Naive thymus-derived CD4-positive, alpha-beta T cell (primary cell): Measurements from ENCODE around the gene JUND. TPM values are rescaled to one million over a fixed set of nuclear protein-coding genes. Genes with fewer than 3 reads are reported as not detected.

Source experiments
- ATAC-seq: fragments of 150-1000 bp; cut with Tn5 transposase; 2 replicates; pipeline ENCODE4 v1.10.0; 2021; ENCODE audit warnings: mild to moderate bottlenecking, moderate library complexity
- CTCF ChIA-PET: fragments of 350-600 bp; sonication (Branson Sonifier 250); formaldehyde crosslinking; loops from one replicate; lab custom pipeline; 2021; ENCODE audit warnings: antibody characterized with exemption; lab: Charles Lee
- POLR2A ChIA-PET: fragments of 350-600 bp; sonication (Branson Sonifier 250); formaldehyde crosslinking; loops from one replicate; lab custom pipeline; 2021; ENCODE audit warnings: antibody characterized with exemption, inconsistent platforms; lab: Charles Lee
- DNase-seq, 9 donors: peaks; one replicate each; pipeline versions ENCODE4 v3.0.0 to v3.0.0-alpha.2; 2020 to 2022; ENCODE audit warnings: mixed read lengths in 1 of 9
- H3K27ac ChIP-seq: one replicate; pipeline ENCODE4 v1.7.0; 2013; ENCODE audit warnings: mild to moderate bottlenecking, low read depth, low read length, moderate library complexity
- H3K27me3 ChIP-seq, 2 donors: one replicate each; pipeline ENCODE4 v1.7.0; 2013; ENCODE audit warnings: low read length in 2 of 2, mild to moderate bottlenecking in 2 of 2, moderate library complexity in 2 of 2; ENCODE audit not compliant: control insufficient read depth in 2 of 2, insufficient read depth in 2 of 2
- H3K36me3 ChIP-seq, 3 experiments: 1 replicate in 2 of 3; 2 replicates in 1 of 3; pipeline ENCODE4 v1.7.0; 2013; ENCODE audit warnings: low read length in 3 of 3, mild to moderate bottlenecking in 3 of 3, moderate library complexity in 1 of 3; ENCODE audit not compliant: insufficient read depth in 3 of 3, control insufficient read depth in 2 of 3
- H3K4me1 ChIP-seq, 2 donors: one replicate each; pipeline ENCODE4 v1.7.0; 2013; ENCODE audit warnings: low read length in 2 of 2, mild to moderate bottlenecking in 2 of 2, moderate library complexity in 1 of 2; ENCODE audit not compliant: control insufficient read depth in 2 of 2, insufficient read depth in 2 of 2
- H3K4me3 ChIP-seq: 2 replicates; pipeline ENCODE4 v1.7.0; 2013; ENCODE audit warnings: mild to moderate bottlenecking, low read length
- H3K9me3 ChIP-seq, 3 experiments: 1 replicate in 2 of 3; 2 replicates in 1 of 3; pipeline ENCODE4 v1.7.0; 2013; ENCODE audit warnings: low read length in 3 of 3; ENCODE audit not compliant: control insufficient read depth in 2 of 3
- H3K27ac Mint-ChIP-seq, 9 donors: one replicate each; pipeline ENCODE4 v1.8.0; 2020 to 2022; ENCODE audit warnings: mixed read lengths in 9 of 9, mild to moderate bottlenecking in 8 of 9, moderate library complexity in 5 of 9, inconsistent platforms in 2 of 9
- H3K27me3 Mint-ChIP-seq, 5 donors: one replicate each; pipeline ENCODE4 v1.8.0; 2021 to 2022; ENCODE audit warnings: mixed read lengths in 5 of 5, mild to moderate bottlenecking in 1 of 5
- H3K36me3 Mint-ChIP-seq, 5 donors: one replicate each; pipeline ENCODE4 v1.8.0; 2020 to 2022; ENCODE audit warnings: mixed read lengths in 5 of 5, mild to moderate bottlenecking in 3 of 5, inconsistent platforms in 1 of 5
- H3K4me1 Mint-ChIP-seq, 7 donors: one replicate each; pipeline ENCODE4 v1.8.0; 2020 to 2022; ENCODE audit warnings: mixed read lengths in 7 of 7, mild to moderate bottlenecking in 3 of 7, inconsistent platforms in 1 of 7
- H3K4me3 Mint-ChIP-seq, 10 donors: one replicate each; pipeline ENCODE4 v1.8.0; 2020 to 2022; ENCODE audit warnings: mild to moderate bottlenecking in 10 of 10, mixed read lengths in 10 of 10, moderate library complexity in 6 of 10, inconsistent platforms in 2 of 10
- H3K9me3 Mint-ChIP-seq, 11 donors: one replicate each; pipeline ENCODE4 v1.8.0; 2020 to 2022; ENCODE audit warnings: mixed read lengths in 11 of 11, mild to moderate bottlenecking in 4 of 11, inconsistent platforms in 1 of 11, moderate library complexity in 1 of 11
- intact Hi-C, 2 donors: fragments of 100-400 bp; cut with micrococcal nuclease; formaldehyde crosslinking; loops; one replicate each; pipeline ENCODE4 v1.15.1; 2023
- polyA plus RNA-seq, 2 donors: library from polyadenylated mRNA; unstranded; fragments of 300-500 nt; fragmentation: Illumina TruSeq; gene quantifications; one replicate each; pipeline ENCODE4 v1.2.3, GENCODE V29; 2021
- total RNA-seq, 6 experiments: library from RNA in 5 of 6; stranded (reverse) in 5 of 6; gene quantifications; 1 replicate in 5 of 6; 2 replicates in 1 of 6; pipeline ENCODE4 v1.2.3 and lab custom pipeline; 2021 to 2026

The JUND gene
- total and polyA plus RNA-seq, 7 experiments from 2014 or later, result 29.0 to 1,360 (median 234) TPM

DNA sequence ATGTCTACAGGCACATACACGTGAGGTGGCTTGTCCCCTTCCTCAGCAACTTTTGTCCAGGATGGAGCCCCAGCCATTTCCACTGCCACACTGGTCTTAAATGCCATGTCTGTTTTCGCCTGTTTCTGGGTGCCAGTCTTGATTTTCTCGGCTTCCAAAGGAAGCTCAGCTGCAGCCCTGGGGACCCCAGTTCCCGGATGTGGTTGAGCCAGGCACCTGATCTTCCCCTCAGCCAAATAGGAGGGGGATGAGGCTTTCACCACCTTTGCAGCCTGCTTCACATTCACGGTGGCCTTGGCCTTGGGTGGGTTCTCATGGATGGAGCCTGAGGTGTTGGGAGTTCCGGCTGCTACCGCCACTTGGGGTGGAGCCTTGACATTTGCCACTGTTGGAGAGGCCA is 15.8 kb downstream of the JUND start:
- H3K27ac ChIP-seq, result no peak overlapping the region
- no peaks in the 10 kb centered on the region for H3K27me3 Mint-ChIP-seq
- ChIA-PET POLR2A (no interaction called here), CTCF (interaction anchor here (1.9 kb wide), 1 partner anchor 14 kb away, joined by 4 read pairs; no protein-coding TSS in a partner anchor)
- peaks cover 0 to 40% (median 9%) of the 10 kb centered on the region in 3 experiments for H3K36me3 ChIP-seq
- no peaks in the 10 kb centered on the region for H3K27me3 ChIP-seq
- peaks cover 0 to 32% (median 0%) of the 10 kb centered on the region in 11 donors for H3K9me3 Mint-ChIP-seq
- H3K4me1 Mint-ChIP-seq, result peaks cover 0 to 10% (median under 1%) of the 10 kb centered on the region in 7 donors
- peak overlapping the region in 2 of 10 donors; percentile 19 to 27 for H3K4me3 Mint-ChIP-seq
- no peak for ATAC-seq
- no peak for DNase-seq
- intact Hi-C loops, result no loop called here
- peak overlapping the region in 1 of 9 donors; percentile 11 for H3K27ac Mint-ChIP-seq
- no peaks in the 10 kb centered on the region for H3K4me1 ChIP-seq
- H3K9me3 ChIP-seq, result no peaks in the 10 kb centered on the region
- H3K36me3 Mint-ChIP-seq, result peaks cover 0 to 20% (median 5%) of the 10 kb centered on the region in 5 donors
- no peak overlapping the region for H3K4me3 ChIP-seq

DNA sequence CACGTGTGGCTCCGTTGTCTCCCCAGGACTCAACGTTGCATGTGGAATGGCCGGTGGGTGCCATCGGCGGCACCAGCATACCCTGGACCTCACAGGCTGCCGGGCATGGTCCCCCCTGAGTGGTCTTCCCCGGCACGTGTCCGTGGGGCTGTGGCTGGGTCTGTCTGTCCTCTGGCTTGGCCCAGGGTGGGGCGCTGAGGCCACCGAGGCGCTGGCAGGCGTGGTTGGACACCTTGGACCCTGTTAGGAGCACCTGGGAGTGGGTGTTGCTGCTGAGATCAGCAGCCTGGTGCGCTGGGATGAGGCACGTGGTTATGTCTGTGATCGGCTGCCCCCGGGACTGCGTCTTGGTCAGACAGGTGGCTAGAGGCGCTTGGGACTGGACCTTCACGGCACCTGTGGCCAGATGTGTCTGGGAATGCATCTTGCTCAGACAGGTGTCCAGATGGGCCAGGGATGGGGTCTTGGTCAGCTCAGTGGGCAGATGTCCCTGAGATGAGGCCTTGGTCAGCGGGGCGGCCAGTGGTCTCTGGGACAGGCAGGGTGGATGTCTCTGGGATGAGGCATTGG is 16.4 kb downstream of the JUND start:
- ChIA-PET POLR2A (no interaction called here), CTCF (interaction anchor here (1.9 kb wide), 1 partner anchor 14 kb away, joined by 4 read pairs; no protein-coding TSS in a partner anchor)
- Mint-ChIP-seq H3K36me3 (peaks cover 0 to 20% (median 5%) of the 10 kb centered on the region in 5 donors), H3K27me3 (no peaks in the 10 kb centered on the region), H3K4me3 (peak overlapping the region in 1 of 10 donors; percentile 27), H3K4me1 (peaks cover 0 to 10% (median 0%) of the 10 kb centered on the region in 7 donors), H3K27ac (peak overlapping the region in 1 of 9 donors; percentile 9), H3K9me3 (peaks cover 0 to 28% (median 0%) of the 10 kb centered on the region in 11 donors)
- Histone ChIP-seq H3K36me3 (peaks cover 0 to 40% (median 9%) of the 10 kb centered on the region in 3 experiments), H3K4me3 (no peak overlapping the region), H3K27ac (no peak overlapping the region), H3K9me3 (no peaks in the 10 kb centered on the region), H3K27me3 (no peaks in the 10 kb centered on the region), H3K4me1 (no peaks in the 10 kb centered on the region)
- no peak for ATAC-seq
- intact Hi-C loops, result no loop called here
- DNase-seq, result no peak

DNA sequence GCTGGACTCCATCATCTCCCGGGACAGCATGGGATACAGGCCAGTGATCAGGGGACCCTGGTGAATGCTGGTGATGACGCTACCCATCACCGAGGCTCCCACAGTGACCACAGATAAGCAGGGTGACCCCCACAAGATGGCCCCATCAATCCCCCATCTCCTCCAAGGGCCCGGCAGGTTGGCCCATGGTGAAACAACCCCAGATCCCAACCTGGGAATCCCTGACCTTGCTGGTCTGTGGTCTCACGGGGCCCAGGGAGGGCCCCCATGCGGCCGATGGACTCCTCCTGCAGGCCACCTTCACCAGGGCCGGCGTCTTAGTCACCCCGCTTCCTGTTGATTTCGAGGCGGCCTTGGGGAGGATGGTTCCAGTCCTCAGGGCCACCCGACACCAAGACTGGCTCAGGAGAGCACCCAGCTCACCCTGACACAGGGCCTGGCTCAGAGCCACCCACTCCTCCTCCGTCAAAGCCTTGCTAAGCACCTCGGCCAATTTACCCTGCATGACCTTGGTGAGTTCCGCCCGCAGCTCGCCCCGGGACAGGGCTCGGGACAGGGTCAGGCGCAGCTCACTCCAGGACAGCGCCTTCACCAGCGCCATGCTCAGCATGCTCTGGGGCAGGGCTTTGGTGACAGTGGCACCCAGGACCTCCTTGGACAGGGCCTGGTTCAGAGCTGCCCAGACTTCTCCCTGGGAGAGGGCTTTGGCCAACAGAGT is 17.1 kb downstream of the JUND start:
- POLR2A ChIA-PET, result no interaction called here
- Mint-ChIP-seq H3K27ac (no peak overlapping the region), H3K4me1 (peaks cover 0 to 10% (median 0%) of the 10 kb centered on the region in 7 donors), H3K27me3 (no peaks in the 10 kb centered on the region), H3K36me3 (peaks cover 0 to 20% (median 5%) of the 10 kb centered on the region in 5 donors), H3K9me3 (peaks cover 0 to 28% (median 0%) of the 10 kb centered on the region in 11 donors), H3K4me3 (no peak overlapping the region)
- no peaks in the 10 kb centered on the region for H3K9me3 ChIP-seq
- H3K4me1 ChIP-seq, result no peaks in the 10 kb centered on the region
- no peak overlapping the region for H3K4me3 ChIP-seq
- DNase-seq (no peak), ATAC-seq (no peak)
- peaks cover 0 to 40% (median 9%) of the 10 kb centered on the region in 3 experiments for H3K36me3 ChIP-seq
- intact Hi-C loops, result no loop called here
- no peak overlapping the region for H3K27ac ChIP-seq
- no peaks in the 10 kb centered on the region for H3K27me3 ChIP-seq
- CTCF ChIA-PET, result interaction anchor here (1.9 kb wide), 1 partner anchor 15 kb away, joined by 4 read pairs; no protein-coding TSS in a partner anchor

DNA sequence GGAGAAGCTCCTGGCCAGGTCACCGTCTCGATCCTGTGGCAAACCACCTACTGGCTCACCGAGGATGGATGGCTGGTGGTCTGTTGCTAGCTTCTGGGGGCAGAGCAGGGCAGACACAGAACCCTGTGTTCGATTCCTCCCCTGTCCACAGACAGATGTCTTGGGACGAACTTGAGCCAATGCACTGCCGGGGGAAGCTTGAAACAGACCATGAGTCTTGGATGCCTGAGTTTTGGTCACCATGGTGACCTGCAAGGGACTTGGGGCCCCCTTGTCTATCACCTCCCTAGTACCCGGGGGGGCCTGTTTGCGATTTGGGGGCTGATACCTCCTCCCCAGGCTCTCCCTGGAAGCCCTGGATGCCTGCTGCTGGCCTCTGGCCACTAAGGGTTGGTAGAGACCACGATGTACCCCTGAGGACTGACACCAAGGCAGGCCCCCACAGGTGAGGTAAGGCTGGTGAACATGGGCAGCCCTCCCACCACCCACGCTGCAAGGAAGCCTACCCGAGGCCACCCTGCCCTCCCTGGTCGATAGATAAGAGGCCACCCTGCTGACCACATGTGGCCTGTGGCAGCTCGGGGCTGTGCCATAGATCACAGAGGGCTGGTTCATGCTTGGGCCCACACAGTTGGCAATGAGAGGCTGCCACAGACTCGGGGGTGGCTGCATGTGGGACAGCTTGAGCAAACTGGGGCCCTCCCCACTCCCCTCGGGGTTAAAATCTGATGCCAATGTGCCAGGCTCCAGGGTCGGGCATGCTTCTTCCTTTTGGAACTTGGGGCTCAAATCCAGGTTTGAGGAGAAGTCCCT is 17.9 kb downstream of the JUND start:
- no peak overlapping the region for H3K27ac Mint-ChIP-seq
- POLR2A ChIA-PET, result no interaction called here
- H3K4me3 ChIP-seq, result no peak overlapping the region

DNA sequence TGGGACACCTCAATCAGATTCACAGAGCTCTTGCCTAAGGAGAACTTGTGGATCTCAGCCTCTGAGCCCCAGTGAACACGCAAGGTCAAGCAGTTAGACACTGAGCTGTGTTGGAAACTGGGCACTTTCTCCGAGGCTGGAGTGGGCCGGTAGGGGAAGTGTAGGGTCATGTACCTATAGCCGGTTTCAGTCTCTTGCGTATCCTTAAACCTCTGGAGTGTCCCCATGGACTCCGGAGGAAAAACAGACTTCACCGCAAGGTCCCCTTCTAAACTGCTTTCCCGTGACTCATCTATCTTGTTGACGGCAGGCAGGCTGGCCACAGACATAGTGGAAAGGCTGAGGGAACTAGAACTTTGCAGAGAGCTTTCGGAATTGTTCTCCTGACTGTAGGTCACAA is 18.5 kb downstream of the JUND start:
- POLR2A ChIA-PET, result no interaction called here

More for the DNA sequence above, 17.9 kb downstream of the JUND start:
- Mint-ChIP-seq H3K9me3 (peaks cover 0 to 28% (median 0%) of the 10 kb centered on the region in 11 donors), H3K4me3 (no peak overlapping the region), H3K4me1 (peaks cover 0 to 10% (median 0%) of the 10 kb centered on the region in 7 donors), H3K36me3 (peaks cover 0 to 20% (median 5%) of the 10 kb centered on the region in 5 donors), H3K27me3 (no peaks in the 10 kb centered on the region)
- intact Hi-C loops, result no loop called here
- Histone ChIP-seq H3K27ac (no peak overlapping the region), H3K36me3 (peaks cover 0 to 40% (median 9%) of the 10 kb centered on the region in 3 experiments), H3K27me3 (no peaks in the 10 kb centered on the region), H3K9me3 (no peaks in the 10 kb centered on the region), H3K4me1 (no peaks in the 10 kb centered on the region)
- no peak for ATAC-seq
- CTCF ChIA-PET, result interaction anchor here (0.5 to 3.9 kb wide), 3 partner anchors 12 to 62 kb away, joined by 3 to 15 read pairs (median 3); no protein-coding TSS in a partner anchor
- DNase-seq, result no peak

DNA sequence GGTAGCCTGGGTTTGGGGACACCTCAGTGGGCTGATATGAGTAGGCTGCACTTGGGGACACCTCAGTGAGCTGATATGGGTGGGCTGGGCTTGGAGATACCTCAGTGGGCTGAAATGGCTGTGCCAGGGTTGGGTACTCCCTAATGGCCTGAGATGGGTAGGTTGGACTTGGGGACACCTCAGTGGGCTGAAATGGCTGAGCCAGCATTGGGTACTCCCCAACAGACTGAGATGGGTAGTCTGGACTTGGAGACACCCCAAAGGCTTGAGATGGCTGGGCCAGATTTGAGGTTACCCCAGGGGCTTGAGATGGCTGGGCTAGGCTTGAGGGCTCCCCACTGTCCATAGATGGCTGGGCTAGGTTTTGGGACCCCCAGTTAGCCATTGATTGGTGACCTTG is 19.3 kb downstream of the JUND start:
- Mint-ChIP-seq H3K36me3 (peaks cover 0 to 15% (median 0%) of the 10 kb centered on the region in 5 donors), H3K27ac (no peak overlapping the region), H3K4me3 (no peak overlapping the region), H3K9me3 (peaks cover 0 to 17% (median 0%) of the 10 kb centered on the region in 11 donors), H3K4me1 (peaks cover 0 to 10% (median 0%) of the 10 kb centered on the region in 7 donors), H3K27me3 (no peaks in the 10 kb centered on the region)
- Histone ChIP-seq H3K27ac (no peak overlapping the region), H3K4me3 (no peak overlapping the region), H3K9me3 (no peaks in the 10 kb centered on the region), H3K36me3 (peaks cover 0 to 30% (median 9%) of the 10 kb centered on the region in 3 experiments), H3K4me1 (no peaks in the 10 kb centered on the region), H3K27me3 (no peaks in the 10 kb centered on the region)
- CTCF ChIA-PET, result interaction anchor here (3.9 kb wide), 1 partner anchor 11 kb away, joined by 15 read pairs; no protein-coding TSS in a partner anchor
- POLR2A ChIA-PET, result no interaction called here
- intact Hi-C loops, result no loop called here
- ATAC-seq, result no peak
- DNase-seq, result no peak

More for the DNA sequence above, 18.5 kb downstream of the JUND start:
- H3K4me1 ChIP-seq, result no peaks in the 10 kb centered on the region
- Mint-ChIP-seq H3K36me3 (peaks cover 0 to 16% (median 0%) of the 10 kb centered on the region in 5 donors), H3K4me3 (no peak overlapping the region), H3K27me3 (no peaks in the 10 kb centered on the region), H3K4me1 (peaks cover 0 to 10% (median 0%) of the 10 kb centered on the region in 7 donors), H3K9me3 (peaks cover 0 to 24% (median 0%) of the 10 kb centered on the region in 11 donors), H3K27ac (no peak overlapping the region)
- no peaks in the 10 kb centered on the region for H3K9me3 ChIP-seq
- no peak overlapping the region for H3K27ac ChIP-seq
- H3K27me3 ChIP-seq, result no peaks in the 10 kb centered on the region
- intact Hi-C loops, result no loop called here
- peaks cover 0 to 35% (median 9%) of the 10 kb centered on the region in 3 experiments for H3K36me3 ChIP-seq
- ATAC-seq (no peak), DNase-seq (no peak)
- H3K4me3 ChIP-seq, result no peak overlapping the region
- CTCF ChIA-PET, result interaction anchor here (0.5 to 3.9 kb wide), 3 partner anchors 11 to 61 kb away, joined by 3 to 15 read pairs (median 3); no protein-coding TSS in a partner anchor
